H1 (cell line): Measurements from ENCODE around the gene UNC119. TPM values are rescaled to one million over a fixed set of nuclear protein-coding genes. Genes with fewer than 3 reads are reported as not detected.

ENCODE experiments used
- CTCF ChIA-PET: fragments of 300-600 bp; sonication (Branson Sonifier 250); formaldehyde crosslinking; loops from one replicate; lab custom pipeline; 2021; ENCODE audit not compliant: partially characterized antibody; lab: Charles Lee
- POLR2A ChIA-PET: fragments of 300-600 bp; sonication (Branson Sonifier 250); formaldehyde crosslinking; loops from one replicate; lab custom pipeline; 2021; ENCODE audit warnings: inconsistent platforms; ENCODE audit not compliant: partially characterized antibody; lab: Charles Lee
- DNase-seq, 2 experiments: peaks; one replicate each; pipeline versions ENCODE4 v3.0.0 to v3.0.0-alpha.2; 2010 to 2022; ENCODE audit warnings: low spot score in 2 of 2, low read depth in 1 of 2, mixed read lengths in 1 of 2
- FAIRE-seq: peaks from 2 replicates; lab custom pipeline; 2011; peaks lifted over from hg19 to GRCh38; lab: Jason Lieb, UNC
- H2AFZ ChIP-seq: 2 replicates; pipeline ENCODE4 v1.8.1; 2012; ENCODE audit warnings: low read length, inconsistent platforms
- H2AK5ac ChIP-seq: 2 replicates; pipeline ENCODE4 v1.6.1; 2013; ENCODE audit warnings: low read depth, low read length
- H2BK120ac ChIP-seq: replicated peaks from 2 replicates; pipeline ENCODE3; 2013; ENCODE audit warnings: low read depth, low read length, inconsistent platforms
- H2BK12ac ChIP-seq: 2 replicates; pipeline ENCODE4 v1.6.1; 2013; ENCODE audit warnings: low read depth, low read length
- H2BK15ac ChIP-seq: 2 replicates; pipeline ENCODE4 v1.6.1; 2013; ENCODE audit warnings: low read length
- H2BK20ac ChIP-seq: 2 replicates; pipeline ENCODE4 v1.6.1; 2013; ENCODE audit warnings: low read length
- H2BK5ac ChIP-seq: 2 replicates; pipeline ENCODE4 v1.6.1; 2013; ENCODE audit warnings: low read depth, low read length
- H3K14ac ChIP-seq: 2 replicates; pipeline ENCODE4 v1.6.1; 2013; ENCODE audit warnings: inconsistent platforms; ENCODE audit not compliant: insufficient read length
- H3K18ac ChIP-seq: 2 replicates; pipeline ENCODE4 v1.6.1; 2013; ENCODE audit warnings: low read length; ENCODE audit errors: extremely low read depth
- H3K23ac ChIP-seq: 2 replicates; pipeline ENCODE4 v1.6.1; 2013; ENCODE audit warnings: inconsistent platforms; ENCODE audit not compliant: insufficient read length
- H3K23me2 ChIP-seq: 2 replicates; pipeline ENCODE4 v1.6.1; 2013; ENCODE audit warnings: low read depth, low read length
- H3K27ac ChIP-seq: 2 replicates; pipeline ENCODE4 v1.6.1; 2011; ENCODE audit warnings: low read depth, low read length, inconsistent platforms
- H3K27me3 ChIP-seq, 4 experiments: replicated peaks in 1 of 4; 1 replicate in 1 of 4; 2 replicates in 3 of 4; pipeline versions ENCODE4 v1.6.1 to v1.8.1; 2011 to 2013; ENCODE audit warnings: low read length in 3 of 4, mild to moderate bottlenecking in 3 of 4, inconsistent platforms in 2 of 4, mixed read lengths in 2 of 4, moderate library complexity in 1 of 4; ENCODE audit not compliant: control insufficient read depth in 3 of 4, insufficient read depth in 3 of 4; ENCODE audit errors: extremely low read depth in 1 of 4
- H3K36me3 ChIP-seq, 4 experiments: 2 replicates each; pipeline versions ENCODE4 v1.6.1 to v1.8.1; 2011 to 2013; ENCODE audit warnings: mild to moderate bottlenecking in 4 of 4, low read length in 3 of 4, moderate library complexity in 2 of 4, control low read depth in 1 of 4, inconsistent platforms in 1 of 4; ENCODE audit not compliant: insufficient read depth in 4 of 4, control insufficient read depth in 2 of 4
- H3K4ac ChIP-seq: replicated peaks from 2 replicates; pipeline ENCODE3; 2013; ENCODE audit warnings: low read length, low read depth, mixed read lengths, inconsistent platforms; ENCODE audit not compliant: insufficient read length
- H3K4me1 ChIP-seq, 4 experiments: replicated peaks in 1 of 4; 1 replicate in 1 of 4; 2 replicates in 3 of 4; pipeline versions ENCODE4 v1.6.1 to v1.8.1; 2011 to 2013; ENCODE audit warnings: low read length in 3 of 4, inconsistent platforms in 2 of 4, mixed read lengths in 1 of 4; ENCODE audit not compliant: insufficient read depth in 4 of 4, control insufficient read depth in 3 of 4
- H3K4me2 ChIP-seq, 2 experiments: 2 replicates each; pipeline versions ENCODE4 v1.6.1 to v1.8.1; 2011 to 2013; ENCODE audit warnings: low read depth in 2 of 2, low read length in 2 of 2, control low read depth in 1 of 2, inconsistent platforms in 1 of 2, mild to moderate bottlenecking in 1 of 2; ENCODE audit not compliant: insufficient read depth in 1 of 2
- H3K4me3 ChIP-seq, 4 experiments: fragments of 200-600, 300-600 bp in 1 of 4; sonication (generic), shearing (Covaris generic), sonication (Bioruptor Twin) in 1 of 4; 2 replicates each; pipeline versions ENCODE4 v1.5.1 to v1.8.1; 2011 to 2016; ENCODE audit warnings: low read length in 4 of 4, low read depth in 3 of 4, control low read depth in 2 of 4, inconsistent platforms in 2 of 4, mild to moderate bottlenecking in 2 of 4, mixed read lengths in 1 of 4, moderate library complexity in 1 of 4; ENCODE audit not compliant: insufficient read depth in 2 of 4; ENCODE audit errors: extremely low read depth in 1 of 4
- H3K56ac ChIP-seq: replicated peaks from 2 replicates; pipeline ENCODE3; 2013; ENCODE audit warnings: low read depth, mild to moderate bottlenecking, mixed read lengths, low read length, inconsistent platforms; ENCODE audit not compliant: insufficient read length
- H3K79me1 ChIP-seq: 2 replicates; pipeline ENCODE4 v1.6.1; 2013; ENCODE audit warnings: low read depth, low read length, control low read depth
- H3K79me2 ChIP-seq, 2 experiments: 2 replicates each; pipeline versions ENCODE4 v1.6.1 to v1.8.1; 2012 to 2013; ENCODE audit warnings: low read length in 2 of 2, mild to moderate bottlenecking in 2 of 2, inconsistent platforms in 1 of 2; ENCODE audit not compliant: insufficient read depth in 2 of 2, control insufficient read depth in 1 of 2
- H3K9ac ChIP-seq, 4 experiments: replicated peaks in 1 of 4; 1 replicate in 1 of 4; 2 replicates in 3 of 4; pipeline versions ENCODE4 v1.6.1 to v1.8.1; 2011 to 2013; ENCODE audit warnings: low read depth in 3 of 4, low read length in 3 of 4, control low read depth in 2 of 4, mild to moderate bottlenecking in 2 of 4, moderate library complexity in 2 of 4, inconsistent platforms in 1 of 4; ENCODE audit errors: extremely low read depth in 1 of 4
- H3K9me3 ChIP-seq, 2 experiments: 2 replicates each; pipeline versions ENCODE4 v1.6.1 to v1.8.1; 2012 to 2013; ENCODE audit warnings: mild to moderate bottlenecking in 2 of 2, moderate library complexity in 2 of 2, control low read depth in 1 of 2, inconsistent platforms in 1 of 2, low read depth in 1 of 2, low read length in 1 of 2, mixed read lengths in 1 of 2; ENCODE audit not compliant: insufficient read depth in 2 of 2
- H4K20me1 ChIP-seq, 2 experiments: replicated peaks in 1 of 2; 2 replicates each; pipeline versions ENCODE3 to v1.8.1; 2011 to 2013; ENCODE audit warnings: inconsistent platforms in 2 of 2, low read length in 2 of 2, mild to moderate bottlenecking in 1 of 2; ENCODE audit not compliant: insufficient read depth in 2 of 2, control insufficient read depth in 1 of 2
- H4K5ac ChIP-seq: 2 replicates; pipeline ENCODE4 v1.6.1; 2013; ENCODE audit warnings: low read length, low read depth, mixed read lengths, inconsistent platforms; ENCODE audit not compliant: insufficient read length
- H4K8ac ChIP-seq: 2 replicates; pipeline ENCODE4 v1.8.0; 2013; ENCODE audit warnings: mild to moderate bottlenecking, moderate library complexity, low read length, inconsistent platforms; ENCODE audit not compliant: insufficient read depth; ENCODE audit errors: extremely low read depth
- H4K91ac ChIP-seq: replicated peaks from 2 replicates; pipeline ENCODE3; 2013; ENCODE audit warnings: low read length, mixed read lengths, inconsistent platforms; ENCODE audit not compliant: insufficient read length
- BACH1 ChIP-seq: IDR thresholded peaks from 2 replicates; pipeline ENCODE4 v1.6.1; 2012; ENCODE audit warnings: low read length, improper control_type of control experiment
- TAF7 ChIP-seq: optimal IDR thresholded peaks from 2 replicates; pipeline ENCODE3; 2011; ENCODE audit warnings: low read depth, mild to moderate bottlenecking, inconsistent platforms, low read length, moderate library complexity, borderline replicate concordance
- YY1 ChIP-seq: IDR thresholded peaks from 2 replicates; pipeline ENCODE4 v1.6.1; 2011; ENCODE audit warnings: low read depth, mild to moderate bottlenecking, low read length
- WGBS, 2 experiments: shearing (Covaris generic) in 1 of 2; methylation state at CpG; one replicate each; pipeline versions ENCODE4 v1.1.6 to v1.1.7; 2013 to 2015; ENCODE audit warnings: low lambda C conversion rate in 2 of 2, mixed read lengths in 2 of 2, inconsistent platforms in 1 of 2, low coverage in 1 of 2, missing lambda C conversion rate in 1 of 2; ENCODE audit not compliant: insufficient replicate concordance in 2 of 2, insufficient coverage in 1 of 2, insufficient read length in 1 of 2; ENCODE audit errors: extremely low coverage in 1 of 2, missing lambda C conversion rate in 1 of 2; 5-methylcytosine and 5-hydroxymethylcytosine counted together
- polyA plus RNA-seq, 7 experiments: library from polyadenylated mRNA; depleted of rRNA in 3 of 7; stranded (reverse) in 5 of 7; unstranded in 2 of 7; fragments of >200 nt in 5 of 7; fragments of 200-250 nt in 2 of 7; gene quantifications; 1 replicate in 5 of 7; 2 replicates in 1 of 7; 4 replicates in 1 of 7; pipeline versions ENCODE4 v1.2.1 to v1.2.3, GENCODE V29; 2011 to 2013; ENCODE audit warnings: missing spikeins in 2 of 7, mixed read lengths in 2 of 7
- total RNA-seq: library from RNA; stranded (reverse); fragmentation: NEBNext Ultra II Directional; extraction: Animal tissue kit (Norgen Biotek cat#: 25700); gene quantifications from 2 replicates; pipeline ENCODE4 v1.2.1, GENCODE V29; 2021

The UNC119 gene
- total and polyA plus RNA-seq, 2 of the 8 experiments (the other 6 are each of a cell fraction or from before 2014, with no cell fraction given), result 43.5 to 94.4 TPM

DNA sequence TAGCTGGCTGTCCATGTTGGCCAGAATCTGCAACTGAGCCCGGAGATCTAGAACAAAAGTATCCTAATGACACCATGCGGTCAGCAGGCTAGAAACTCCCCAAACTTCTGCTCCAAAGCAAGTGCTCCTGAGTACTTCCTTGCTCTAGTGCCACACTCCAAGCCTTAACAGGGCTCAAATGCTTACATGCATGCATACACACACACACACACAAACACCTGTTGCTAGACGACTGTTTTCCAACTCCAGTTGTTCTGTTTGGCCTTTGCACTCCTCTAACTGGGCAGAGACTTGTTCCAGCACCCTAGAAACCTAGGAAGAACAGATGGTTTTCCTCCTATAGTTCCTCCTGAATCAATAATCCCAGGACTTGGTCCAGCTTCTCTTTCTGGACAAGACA lies 32.0 kb upstream of the UNC119 start:
- ChIA-PET CTCF (interaction anchor here (1.8 to 2.4 kb wide), 3 partner anchors 8 to 36 kb away, joined by 4 to 6 read pairs (median 4); partner anchors contain the start of gene ALDOC), POLR2A (interaction anchor here (1.0 to 2.3 kb wide), 5 partner anchors 8 to 118 kb away, joined by 3 to 10 read pairs (median 3); no protein-coding TSS in a partner anchor)
- Histone ChIP-seq H3K14ac (no peak overlapping the region), H4K8ac (no peak overlapping the region), H3K36me3 (peaks cover 47 to 84% (median 71%) of the 10 kb centered on the region in 4 experiments), H3K4me2 (no peak overlapping the region), H3K79me1 (no peaks in the 10 kb centered on the region), H2BK5ac (no peak overlapping the region), H3K79me2 (0 out of 4 replicates have a peak, but pooled peaks cover 0 to 3% of the 10 kb centered on the region in 2 experiments), H3K27me3 (no peaks in the 10 kb centered on the region), H3K56ac (no peak overlapping the region), H4K91ac (no peak overlapping the region), H2BK15ac (no peak overlapping the region), H3K23ac (no peak overlapping the region), H2AFZ (no peak overlapping the region), H2BK20ac (no peak overlapping the region), H3K18ac (no peak overlapping the region), H3K4me1 (no peaks in the 10 kb centered on the region), H3K23me2 (no peaks in the 10 kb centered on the region), H3K27ac (no peak overlapping the region), H4K5ac (no peak overlapping the region), H2AK5ac (no peak overlapping the region), H3K9ac (no peak overlapping the region), H3K9me3 (no peaks in the 10 kb centered on the region), H2BK12ac (no peak overlapping the region), H2BK120ac (no peak overlapping the region), H4K20me1 (peaks cover 1 to 6% of the 10 kb centered on the region in 2 experiments), H3K4me3 (no peak overlapping the region), H3K4ac (no peak overlapping the region)
- TF ChIP-seq BACH1 (no peak), YY1 (no peak), TAF7 (no peak)
- WGBS, 2 experiments, result 93% methylated on average over 3 of the region's 3 CpGs; no CpG with 5 or more reads in 1 of the 2 experiments
- FAIRE-seq, result no peak
- DNase-seq, result no peak
